Hepatocyte (in vitro differentiated cells): ENCODE measurements around the gene AZU1.

Source experiments
- EZH2phosphoT487 ChIP-seq: fragments of 200-600 bp; sonication (generic); IDR thresholded peaks from one replicate; pipeline ENCODE4 v1.6.1; 2018; ENCODE audit warnings: antibody characterized with exemption, mild to moderate bottlenecking, low read depth, moderate library complexity; ENCODE audit not compliant: unreplicated experiment, severe bottlenecking
- TF ChIP-seq, protein P1 (sequence below): fragments of 200-600 bp; sonication (generic); IDR thresholded peaks from 2 replicates; pipeline ENCODE4 v1.5.1; 2016; ENCODE audit warnings: antibody characterized with exemption, mild to moderate bottlenecking; ENCODE audit not compliant: poor library complexity

DNA sequence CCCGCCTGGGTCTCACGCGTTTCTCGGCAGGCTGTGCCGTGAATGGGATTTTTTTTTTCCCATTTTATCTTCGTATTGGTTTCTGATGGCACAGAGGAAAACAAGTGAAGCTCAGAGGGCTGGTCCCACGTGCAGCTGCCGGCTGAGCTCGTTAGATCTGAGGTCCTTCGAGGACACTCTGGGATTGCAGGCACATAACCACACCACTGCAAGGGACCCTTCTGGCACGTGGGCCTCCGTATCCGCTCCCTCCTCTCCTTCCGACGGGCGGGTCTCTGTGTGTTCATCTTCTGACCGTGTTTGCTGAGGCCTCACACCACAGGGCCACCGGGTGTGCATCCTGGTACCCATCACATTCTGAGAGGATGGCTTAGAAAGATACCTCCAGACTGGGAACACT, 48.5 kb downstream of the AZU1 start:
- TF ChIP-seq, protein P1, sequence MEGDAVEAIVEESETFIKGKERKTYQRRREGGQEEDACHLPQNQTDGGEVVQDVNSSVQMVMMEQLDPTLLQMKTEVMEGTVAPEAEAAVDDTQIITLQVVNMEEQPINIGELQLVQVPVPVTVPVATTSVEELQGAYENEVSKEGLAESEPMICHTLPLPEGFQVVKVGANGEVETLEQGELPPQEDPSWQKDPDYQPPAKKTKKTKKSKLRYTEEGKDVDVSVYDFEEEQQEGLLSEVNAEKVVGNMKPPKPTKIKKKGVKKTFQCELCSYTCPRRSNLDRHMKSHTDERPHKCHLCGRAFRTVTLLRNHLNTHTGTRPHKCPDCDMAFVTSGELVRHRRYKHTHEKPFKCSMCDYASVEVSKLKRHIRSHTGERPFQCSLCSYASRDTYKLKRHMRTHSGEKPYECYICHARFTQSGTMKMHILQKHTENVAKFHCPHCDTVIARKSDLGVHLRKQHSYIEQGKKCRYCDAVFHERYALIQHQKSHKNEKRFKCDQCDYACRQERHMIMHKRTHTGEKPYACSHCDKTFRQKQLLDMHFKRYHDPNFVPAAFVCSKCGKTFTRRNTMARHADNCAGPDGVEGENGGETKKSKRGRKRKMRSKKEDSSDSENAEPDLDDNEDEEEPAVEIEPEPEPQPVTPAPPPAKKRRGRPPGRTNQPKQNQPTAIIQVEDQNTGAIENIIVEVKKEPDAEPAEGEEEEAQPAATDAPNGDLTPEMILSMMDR: no peak
- no peak for TF ChIP-seq EZH2phosphoT487
